ENCODE results near the gene CARF. TPM values are rescaled to one million over a fixed set of nuclear protein-coding genes. Genes with fewer than 3 reads are reported as not detected.
"Not testable (repeated sequence)": the region's sequence is repeated elsewhere in the genome, so short reads cannot be mapped to it uniquely, and the experiment has no call there.

The CARF gene
- total RNA-seq, 2 donors from 2014 or later, result 12.0 to 13.8 TPM

GRCh38 chr2:202945497-202945896, 33.4 kb downstream of the CARF start:
- no peak overlapping the region for H3K27ac Mint-ChIP-seq
- no peak overlapping the region for H3K4me3 Mint-ChIP-seq
- H3K27me3 Mint-ChIP-seq (ENCODE audit: low read depth), result no peaks in the 10 kb centered on the region
- no peaks in the 10 kb centered on the region for H3K4me1 Mint-ChIP-seq (ENCODE audit: low read depth)
- peaks cover 0 to 8% of the 10 kb centered on the region in 2 donors for H3K9me3 Mint-ChIP-seq
- DNase-seq (no peak), ATAC-seq (replicated peaks in 1 of 2) (no peak)
- H3K36me3 Mint-ChIP-seq (ENCODE audit: insufficient read depth in 2 of 2), result peaks cover 8 to 12% of the 10 kb centered on the region in 2 donors

GRCh38 chr2:202949333-202949732, 37.3 kb downstream of the CARF start:
- not testable (repeated sequence) for DNase-seq; ATAC-seq (replicated peaks in 1 of 2); H3K4me3 Mint-ChIP-seq; H3K27me3 Mint-ChIP-seq (ENCODE audit: low read depth); H3K27ac Mint-ChIP-seq; H3K9me3 Mint-ChIP-seq; H3K4me1 Mint-ChIP-seq (ENCODE audit: low read depth)
- H3K36me3 Mint-ChIP-seq (ENCODE audit: insufficient read depth in 2 of 2), result peaks cover 8 to 16% of the 10 kb centered on the region in 2 donors

- ATAC-seq (replicated peaks in 1 of 2), result no peak
- H3K27ac Mint-ChIP-seq, result no peak overlapping the region
- no peaks in the 10 kb centered on the region for H3K27me3 Mint-ChIP-seq (ENCODE audit: low read depth)
- H3K4me3 Mint-ChIP-seq, result no peak overlapping the region
- DNase-seq, result no peak
- peaks cover 0 to 8% of the 10 kb centered on the region in 2 donors for H3K9me3 Mint-ChIP-seq
- H3K36me3 Mint-ChIP-seq (ENCODE audit: insufficient read depth in 2 of 2), result peaks cover 6 to 9% of the 10 kb centered on the region in 2 donors
- H3K4me1 Mint-ChIP-seq (ENCODE audit: low read depth), result no peaks in the 10 kb centered on the region
Observed at GRCh38 chr2:202950592-202950991, 38.5 kb downstream of the CARF start.

- Mint-ChIP-seq H3K4me3 (no peak overlapping the region), H3K27ac (no peak overlapping the region), H3K4me1 (ENCODE audit: low read depth) (no peaks in the 10 kb centered on the region), H3K36me3 (ENCODE audit: insufficient read depth in 2 of 2) (no peaks in the 10 kb centered on the region), H3K9me3 (no peaks in the 10 kb centered on the region), H3K27me3 (ENCODE audit: low read depth) (no peaks in the 10 kb centered on the region)
- DNase-seq, result no peak
- ATAC-seq (replicated peaks in 1 of 2), result no peak
Observed at GRCh38 chr2:202960524-202960923, 48.4 kb downstream of the CARF start.

DNA sequence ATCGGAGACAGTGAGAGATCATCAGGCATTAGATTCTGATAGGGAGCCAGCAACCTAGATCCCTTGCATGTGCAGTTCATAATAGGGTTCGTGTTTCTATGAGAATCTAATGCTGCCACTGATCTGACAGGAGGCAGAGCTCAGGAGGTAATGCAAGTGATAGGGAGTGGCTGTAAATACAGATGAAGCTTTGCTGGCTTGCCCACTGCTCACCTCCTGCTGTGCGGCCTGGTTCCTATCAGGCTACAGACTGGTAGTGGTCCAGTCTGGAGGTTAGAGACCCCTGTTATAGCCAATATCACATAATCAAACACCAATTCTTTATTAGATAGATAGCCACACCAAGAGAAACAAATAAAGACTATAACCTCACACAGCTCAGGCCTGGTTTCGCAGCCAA, 51.6 kb downstream of the CARF start:
- ATAC-seq (replicated peaks in 1 of 2) (no peak), DNase-seq (no peak)
- Mint-ChIP-seq H3K4me3 (no peak overlapping the region), H3K36me3 (ENCODE audit: insufficient read depth in 2 of 2) (no peaks in the 10 kb centered on the region), H3K27me3 (ENCODE audit: low read depth) (no peaks in the 10 kb centered on the region), H3K9me3 (no peaks in the 10 kb centered on the region), H3K27ac (no peak overlapping the region), H3K4me1 (ENCODE audit: low read depth) (peaks cover 5% of the 10 kb centered on the region)

DNA sequence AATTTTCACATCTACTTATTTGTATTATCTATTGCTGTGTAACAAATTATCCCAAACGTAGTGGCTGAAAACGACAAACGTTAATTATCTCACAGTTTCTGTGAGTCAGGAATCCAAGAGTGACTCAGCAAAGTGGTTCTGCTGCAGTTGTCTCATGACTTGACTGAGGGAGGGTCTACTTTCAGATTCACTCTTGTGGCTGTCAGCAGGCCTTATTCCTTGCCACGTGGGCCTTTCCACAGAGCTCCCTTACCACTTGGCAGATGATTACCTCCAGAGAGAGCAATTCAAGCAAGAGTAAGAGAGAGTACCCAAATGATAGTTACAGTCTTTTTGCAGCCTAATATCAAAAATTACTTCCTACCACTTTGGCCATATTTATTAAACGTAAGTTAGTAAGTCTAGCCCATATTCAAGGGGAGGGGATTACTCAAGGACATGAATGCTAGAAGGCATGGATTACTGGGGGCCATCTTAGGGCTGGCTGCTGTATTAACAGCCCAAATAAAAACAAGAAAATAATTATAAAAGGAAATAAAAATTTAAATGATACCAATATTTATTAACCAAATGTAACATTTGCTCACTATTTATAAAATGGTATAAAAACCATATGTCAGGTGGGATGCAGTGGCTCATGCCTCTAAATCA, 53.9 kb downstream of the CARF start:
- peak; percentile 32 to 37 for DNase-seq
- H3K4me3 Mint-ChIP-seq, result no peak overlapping the region
- no peaks in the 10 kb centered on the region for H3K27me3 Mint-ChIP-seq (ENCODE audit: low read depth)
- ATAC-seq (replicated peaks in 1 of 2), result peak; percentile 81 to 97
- no peaks in the 10 kb centered on the region for H3K9me3 Mint-ChIP-seq
- no peaks in the 10 kb centered on the region for H3K36me3 Mint-ChIP-seq (ENCODE audit: insufficient read depth in 2 of 2)
- peaks cover 5% of the 10 kb centered on the region for H3K4me1 Mint-ChIP-seq (ENCODE audit: low read depth)
- H3K27ac Mint-ChIP-seq, result no peak overlapping the region

- not testable (repeated sequence) for ATAC-seq (replicated peaks in 1 of 2); H3K27ac Mint-ChIP-seq; H3K4me1 Mint-ChIP-seq (ENCODE audit: low read depth); H3K36me3 Mint-ChIP-seq (ENCODE audit: insufficient read depth in 2 of 2); H3K4me3 Mint-ChIP-seq; H3K27me3 Mint-ChIP-seq (ENCODE audit: low read depth); H3K9me3 Mint-ChIP-seq; DNase-seq
Observed at GRCh38 chr2:202969404-202969803, 57.3 kb downstream of the CARF start.

DNA sequence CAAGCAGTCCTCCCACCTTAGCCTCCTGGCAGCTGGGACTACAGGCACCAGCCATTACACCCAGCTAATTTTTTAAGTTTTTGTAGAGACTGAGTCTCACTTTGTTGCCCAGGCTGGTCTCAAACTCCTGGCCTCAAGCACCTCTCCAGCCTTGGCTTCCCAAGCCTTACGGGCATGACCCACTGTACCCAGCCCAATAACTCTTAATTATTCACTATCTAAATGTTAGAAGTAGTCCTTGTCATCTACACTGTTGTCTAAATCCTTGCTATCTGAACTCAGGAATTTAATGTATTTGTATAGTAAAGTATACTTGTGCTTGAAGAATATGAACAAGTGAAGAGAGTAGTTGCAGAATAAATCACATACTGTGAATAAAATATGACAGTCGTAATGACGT, 64.7 kb downstream of the CARF start:
- Mint-ChIP-seq H3K27me3 (ENCODE audit: low read depth) (no peaks in the 10 kb centered on the region), H3K36me3 (ENCODE audit: insufficient read depth in 2 of 2) (no peaks in the 10 kb centered on the region), H3K27ac (no peak overlapping the region), H3K4me3 (no peak overlapping the region), H3K9me3 (no peaks in the 10 kb centered on the region), H3K4me1 (ENCODE audit: low read depth) (no peaks in the 10 kb centered on the region)
- DNase-seq, result no peak
- ATAC-seq (replicated peaks in 1 of 2), result no peak

- Mint-ChIP-seq H3K4me3 (no peak overlapping the region), H3K4me1 (ENCODE audit: low read depth) (no peaks in the 10 kb centered on the region), H3K9me3 (no peaks in the 10 kb centered on the region), H3K27ac (no peak overlapping the region), H3K36me3 (ENCODE audit: insufficient read depth in 2 of 2) (no peaks in the 10 kb centered on the region), H3K27me3 (ENCODE audit: low read depth) (no peaks in the 10 kb centered on the region)
- ATAC-seq (replicated peaks in 1 of 2) (no peak), DNase-seq (no peak)
Observed at GRCh38 chr2:202982779-202983491, 70.9 kb downstream of the CARF start.

DNA sequence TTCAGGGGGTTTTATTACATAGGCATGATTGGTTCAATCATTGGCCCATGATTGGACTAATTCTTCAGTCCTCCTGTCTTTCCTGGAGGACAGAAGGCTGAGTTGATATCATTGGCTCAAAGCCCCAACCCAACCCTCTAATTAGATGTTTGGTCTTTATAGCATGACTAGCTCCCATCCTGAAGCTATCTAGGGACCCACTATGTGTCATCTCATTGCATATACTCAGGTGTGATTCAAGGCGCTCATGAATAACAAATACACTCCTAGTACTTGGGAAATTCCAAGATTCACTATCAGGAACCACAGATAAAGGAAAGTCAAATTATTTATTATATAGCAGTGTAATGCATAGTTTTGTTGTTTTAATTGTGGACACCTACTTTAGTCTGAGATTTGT, 77.7 kb downstream of the CARF start:
- no peak overlapping the region for H3K4me3 Mint-ChIP-seq
- H3K4me1 Mint-ChIP-seq (ENCODE audit: low read depth), result no peaks in the 10 kb centered on the region
- no peak for ATAC-seq (replicated peaks in 1 of 2)
- H3K27ac Mint-ChIP-seq, result no peak overlapping the region
- no peaks in the 10 kb centered on the region for H3K9me3 Mint-ChIP-seq
- H3K36me3 Mint-ChIP-seq (ENCODE audit: insufficient read depth in 2 of 2), result no peaks in the 10 kb centered on the region
- H3K27me3 Mint-ChIP-seq (ENCODE audit: low read depth), result no peaks in the 10 kb centered on the region
- no peak for DNase-seq

DNA sequence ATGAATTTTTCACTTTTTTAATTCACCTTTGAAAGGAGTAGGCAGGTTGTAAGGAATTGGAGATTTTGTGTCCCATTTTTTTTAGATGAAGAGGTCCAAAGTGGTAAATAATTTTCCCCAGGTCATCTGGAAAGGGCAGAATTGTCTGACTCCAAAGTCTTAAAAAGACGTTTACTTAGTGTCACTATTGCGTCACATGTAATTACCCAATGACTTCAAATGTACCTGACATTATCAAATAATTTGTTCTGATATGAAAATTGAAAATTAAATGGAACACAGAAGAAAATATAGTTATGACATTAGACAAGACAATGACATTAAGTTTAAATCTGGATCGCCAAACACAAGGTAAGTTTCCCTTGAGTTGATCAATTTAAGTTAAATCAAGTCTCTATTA, 78.4 kb downstream of the CARF start:
- H3K4me3 Mint-ChIP-seq, result no peak overlapping the region
- no peaks in the 10 kb centered on the region for H3K4me1 Mint-ChIP-seq (ENCODE audit: low read depth)
- ATAC-seq (replicated peaks in 1 of 2) (no peak), DNase-seq (no peak)
- H3K9me3 Mint-ChIP-seq, result no peaks in the 10 kb centered on the region
- H3K27ac Mint-ChIP-seq, result no peak overlapping the region
- H3K36me3 Mint-ChIP-seq (ENCODE audit: insufficient read depth in 2 of 2), result no peaks in the 10 kb centered on the region
- no peaks in the 10 kb centered on the region for H3K27me3 Mint-ChIP-seq (ENCODE audit: low read depth)

- not testable (repeated sequence) for H3K4me1 Mint-ChIP-seq (ENCODE audit: low read depth); DNase-seq; ATAC-seq (replicated peaks in 1 of 2); H3K9me3 Mint-ChIP-seq; H3K4me3 Mint-ChIP-seq; H3K27ac Mint-ChIP-seq; H3K36me3 Mint-ChIP-seq (ENCODE audit: insufficient read depth in 2 of 2); H3K27me3 Mint-ChIP-seq (ENCODE audit: low read depth)
Observed at GRCh38 chr2:202997113-202997512, 85.0 kb downstream of the CARF start.

GRCh38 chr2:203002054-203002821, 90.2 kb downstream of the CARF start:
- no peak for DNase-seq

More at GRCh38 chr2:203002054-203002821, 90.2 kb downstream of the CARF start:
- Mint-ChIP-seq H3K9me3 (no peaks in the 10 kb centered on the region), H3K27me3 (ENCODE audit: low read depth) (no peaks in the 10 kb centered on the region), H3K36me3 (ENCODE audit: insufficient read depth in 2 of 2) (no peaks in the 10 kb centered on the region), H3K27ac (no peak overlapping the region), H3K4me1 (ENCODE audit: low read depth) (no peaks in the 10 kb centered on the region), H3K4me3 (no peak overlapping the region)
- ATAC-seq (replicated peaks in 1 of 2), result no peak
